HCT116 (cell line): ENCODE measurements around the gene STK36. TPM values are rescaled to one million over a fixed set of nuclear protein-coding genes. Genes with fewer than 3 reads are reported as not detected.

Experiments
- ATAC-seq: fragments of 200-7000 bp; cut with Tn5 transposase; 2 replicates; pipeline ENCODE4 v1.9.1; 2020; ENCODE audit warnings: mild to moderate bottlenecking, moderate library complexity
- BruUV-seq: library from RNA; stranded (reverse); fragments of 400-500 nt; replicated peaks from 2 replicates; lab custom pipeline; 2021; lab: Mats Ljungman, UMichigan
- CTCF ChIA-PET: fragments of 300-600 bp; sonication (Branson Sonifier 250); formaldehyde crosslinking; loops from one replicate; lab custom pipeline; 2021; ENCODE audit warnings: antibody characterized with exemption; lab: Charles Lee
- POLR2A ChIA-PET: fragments of 300-600, 350-600 bp; sonication (Branson Sonifier 250); formaldehyde crosslinking; loops from one replicate; lab custom pipeline; 2021; ENCODE audit warnings: antibody characterized with exemption; lab: Charles Lee
- RAD21 ChIA-PET, 2 experiments: fragments of 300-600 bp; sonication (Branson Sonifier 250); formaldehyde crosslinking; loops; one replicate each; lab custom pipeline; 2023; ENCODE audit warnings: low total read pairs in 2 of 2; ENCODE audit not compliant: uncharacterized antibody in 2 of 2, unreplicated experiment in 2 of 2, low non-redundant PET in 1 of 2; lab: Charles Lee
- DNase-seq: peaks from one replicate; pipeline ENCODE4 v3.0.0-alpha.2; 2010; ENCODE audit warnings: low read depth, low spot score
- H2AFZ ChIP-seq: fragments of 200-600 bp; shearing (Covaris generic), sonication (generic); 2 replicates; pipeline ENCODE4 v1.6.1; 2017; ENCODE audit warnings: low read depth, mixed run types, mixed read lengths, antibody characterized with exemption, low read length; ENCODE audit not compliant: poor library complexity, severe bottlenecking
- H3K27ac ChIP-seq: 2 replicates; pipeline ENCODE4 v1.5.1; 2012; ENCODE audit warnings: low read depth, low read length
- H3K27me3 ChIP-seq: fragments of 200-600 bp; sonication (generic); 2 replicates; pipeline ENCODE4 v1.6.1; 2016; ENCODE audit warnings: mixed run types, low read length, mixed read lengths; ENCODE audit not compliant: insufficient read depth
- H3K36me3 ChIP-seq, 2 experiments: fragments of 200-500 bp in 1 of 2; fragments of 200-600 bp in 1 of 2; sonication (Bioruptor generic) in 1 of 2; sonication (generic) in 1 of 2; 2 replicates each; pipeline versions ENCODE4 v1.5.1 to v1.6.1; 2014 to 2016; ENCODE audit warnings: low read length in 2 of 2, inconsistent platforms in 1 of 2, mixed read lengths in 1 of 2, mixed run types in 1 of 2; ENCODE audit not compliant: insufficient read depth in 2 of 2, control insufficient read depth in 1 of 2
- H3K4me1 ChIP-seq, 2 experiments: fragments of 200-600 bp in 1 of 2; sonication (generic) in 1 of 2; 2 replicates each; pipeline versions ENCODE4 v1.5.1 to v1.6.1; 2012 to 2017; ENCODE audit warnings: low read length in 2 of 2, inconsistent platforms in 1 of 2, mild to moderate bottlenecking in 1 of 2, mixed read lengths in 1 of 2, mixed run types in 1 of 2, moderate library complexity in 1 of 2; ENCODE audit not compliant: insufficient read depth in 2 of 2, control insufficient read depth in 1 of 2
- H3K4me2 ChIP-seq: fragments of 200-600 bp; sonication (generic); 2 replicates; pipeline ENCODE4 v1.6.1; 2017; ENCODE audit warnings: mixed run types, low read length, mixed read lengths
- H3K4me3 ChIP-seq, 2 experiments: fragments of 200-600 bp in 1 of 2; sonication (generic) in 1 of 2; replicated peaks in 1 of 2; 2 replicates each; pipeline ENCODE4 v1.5.1; 2011 to 2016; ENCODE audit warnings: low read length in 2 of 2, control low read depth in 1 of 2, low read depth in 1 of 2, mild to moderate bottlenecking in 1 of 2, mixed read lengths in 1 of 2, mixed run types in 1 of 2
- H3K79me2 ChIP-seq: fragments of 200-600 bp; sonication (generic); 2 replicates; pipeline ENCODE4 v1.6.1; 2017; ENCODE audit warnings: mild to moderate bottlenecking, mixed run types, low read length, moderate library complexity, mixed read lengths; ENCODE audit not compliant: insufficient read depth
- H3K9ac ChIP-seq: fragments of 200-600 bp; sonication (generic); 2 replicates; pipeline ENCODE4 v1.6.1; 2016; ENCODE audit warnings: low read length, mixed read lengths
- H3K9me2 ChIP-seq: fragments of 200-600 bp; sonication (generic), shearing (Covaris generic); 2 replicates; pipeline ENCODE4 v1.6.1; 2017; ENCODE audit warnings: mixed run types, mild to moderate bottlenecking, moderate library complexity; ENCODE audit not compliant: insufficient read depth
- H3K9me3 ChIP-seq, 2 experiments: fragments of 200-500 bp in 1 of 2; fragments of 200-600 bp in 1 of 2; sonication (Bioruptor generic) in 1 of 2; sonication (generic) in 1 of 2; 2 replicates each; pipeline ENCODE4 v1.6.1; 2014 to 2017; ENCODE audit warnings: low read length in 2 of 2, mixed read lengths in 2 of 2, inconsistent platforms in 1 of 2, low read depth in 1 of 2, mild to moderate bottlenecking in 1 of 2, mixed run types in 1 of 2, moderate library complexity in 1 of 2; ENCODE audit not compliant: control insufficient read depth in 1 of 2, insufficient read depth in 1 of 2
- H4K20me1 ChIP-seq: fragments of 200-600 bp; sonication (generic), shearing (Covaris generic); 2 replicates; pipeline ENCODE4 v1.6.1; 2017; ENCODE audit warnings: mixed run types, mild to moderate bottlenecking, moderate library complexity; ENCODE audit not compliant: insufficient read depth
- ELF1 ChIP-seq: IDR thresholded peaks from 2 replicates; pipeline ENCODE4 v1.6.1; 2012; ENCODE audit warnings: low read depth, borderline replicate concordance
- RAD21 ChIP-seq: IDR thresholded peaks from 2 replicates; pipeline ENCODE4 v1.6.1; 2012; ENCODE audit warnings: low read depth, mild to moderate bottlenecking
- SRF ChIP-seq: IDR thresholded peaks from 2 replicates; pipeline ENCODE4 v1.6.1; 2012; ENCODE audit warnings: low read depth
- ZFX ChIP-seq: fragments of 450-650 bp; IDR thresholded peaks from 2 replicates; pipeline ENCODE4 v1.6.1; 2017
- ZNF274 ChIP-seq: fragments of 200-500 bp; sonication (Bioruptor generic); IDR thresholded peaks from 2 replicates; pipeline ENCODE4 v1.6.1; 2014; ENCODE audit warnings: mild to moderate bottlenecking, low read depth, low read length, inconsistent platforms
- intact Hi-C: fragments of 100-400 bp; cut with micrococcal nuclease; formaldehyde crosslinking; loops from 2 replicates; pipeline ENCODE4 v1.10.0; 2022
- total RNA-seq: library from RNA; stranded (reverse); gene quantifications from one replicate; pipeline ENCODE4 v1.2.1, GENCODE V29; 2021; ENCODE audit not compliant: unreplicated experiment
- TF ChIP-seq, protein P1 (sequence below), 3 experiments: fragments of 200-600 bp in 1 of 3; sonication (generic) in 1 of 3; IDR thresholded peaks in 2 of 3; conservative IDR thresholded peaks in 1 of 3; 2 replicates each; pipeline ENCODE4 v1.5.1; 2012 to 2017; ENCODE audit warnings: low read depth in 2 of 3, low read length in 2 of 3, antibody characterized with exemption in 1 of 3, borderline replicate concordance in 1 of 3, control low read depth in 1 of 3, mild to moderate bottlenecking in 1 of 3, mixed read lengths in 1 of 3, mixed run types in 1 of 3, moderate library complexity in 1 of 3; ENCODE audit not compliant: insufficient read depth in 1 of 3
- TF ChIP-seq, protein P2 (sequence below): IDR thresholded peaks from 2 replicates; pipeline ENCODE4 v1.6.1; 2011; ENCODE audit warnings: mild to moderate bottlenecking, low read length, moderate library complexity; ENCODE audit not compliant: insufficient replicate concordance; ENCODE audit errors: extremely low read depth

STK36 gene
- total RNA-seq, 1 experiment from 2014 or later = 45.5 TPM

DNA sequence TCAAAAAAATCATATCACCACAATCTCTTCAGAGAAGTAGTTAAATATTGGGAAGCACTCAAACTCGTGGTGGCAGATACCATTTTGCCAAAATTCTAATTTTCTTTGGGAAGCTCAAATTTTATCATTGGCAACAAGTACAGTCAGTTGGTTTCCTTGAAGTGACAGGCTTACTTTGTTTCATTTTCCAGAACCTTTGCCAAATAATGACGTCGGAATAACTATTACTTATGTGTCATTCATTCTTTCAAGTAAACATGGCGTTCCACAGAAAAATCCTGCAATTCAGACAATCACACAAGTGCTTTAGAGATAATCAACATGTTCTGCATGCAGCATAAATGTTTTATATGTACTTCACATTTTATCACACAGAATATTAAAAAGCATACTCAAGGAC lies 44.2 kb downstream of the STK36 start:
- H3K79me2 ChIP-seq = peaks cover 97% of the 10 kb centered on the region
- H3K4me1 ChIP-seq = peaks cover 6 to 22% of the 10 kb centered on the region in 2 experiments; a peak in 3 of 4 replicates
- TF ChIP-seq ZFX (no peak), ZNF274 (no peak), ELF1 (no peak), RAD21 (no peak), SRF (no peak)
- TF ChIP-seq, protein P1, sequence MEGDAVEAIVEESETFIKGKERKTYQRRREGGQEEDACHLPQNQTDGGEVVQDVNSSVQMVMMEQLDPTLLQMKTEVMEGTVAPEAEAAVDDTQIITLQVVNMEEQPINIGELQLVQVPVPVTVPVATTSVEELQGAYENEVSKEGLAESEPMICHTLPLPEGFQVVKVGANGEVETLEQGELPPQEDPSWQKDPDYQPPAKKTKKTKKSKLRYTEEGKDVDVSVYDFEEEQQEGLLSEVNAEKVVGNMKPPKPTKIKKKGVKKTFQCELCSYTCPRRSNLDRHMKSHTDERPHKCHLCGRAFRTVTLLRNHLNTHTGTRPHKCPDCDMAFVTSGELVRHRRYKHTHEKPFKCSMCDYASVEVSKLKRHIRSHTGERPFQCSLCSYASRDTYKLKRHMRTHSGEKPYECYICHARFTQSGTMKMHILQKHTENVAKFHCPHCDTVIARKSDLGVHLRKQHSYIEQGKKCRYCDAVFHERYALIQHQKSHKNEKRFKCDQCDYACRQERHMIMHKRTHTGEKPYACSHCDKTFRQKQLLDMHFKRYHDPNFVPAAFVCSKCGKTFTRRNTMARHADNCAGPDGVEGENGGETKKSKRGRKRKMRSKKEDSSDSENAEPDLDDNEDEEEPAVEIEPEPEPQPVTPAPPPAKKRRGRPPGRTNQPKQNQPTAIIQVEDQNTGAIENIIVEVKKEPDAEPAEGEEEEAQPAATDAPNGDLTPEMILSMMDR (IDR thresholded peaks at IDR 0.05 in 2 of 3, conservative IDR thresholded peaks at IDR 0.05 in 1 of 3; ENCODE audit: borderline replicate concordance in 1 of 3, insufficient read depth in 1 of 3, low read depth in 2 of 3, low read length in 2 of 3) = no peak
- TF ChIP-seq, protein P2, sequence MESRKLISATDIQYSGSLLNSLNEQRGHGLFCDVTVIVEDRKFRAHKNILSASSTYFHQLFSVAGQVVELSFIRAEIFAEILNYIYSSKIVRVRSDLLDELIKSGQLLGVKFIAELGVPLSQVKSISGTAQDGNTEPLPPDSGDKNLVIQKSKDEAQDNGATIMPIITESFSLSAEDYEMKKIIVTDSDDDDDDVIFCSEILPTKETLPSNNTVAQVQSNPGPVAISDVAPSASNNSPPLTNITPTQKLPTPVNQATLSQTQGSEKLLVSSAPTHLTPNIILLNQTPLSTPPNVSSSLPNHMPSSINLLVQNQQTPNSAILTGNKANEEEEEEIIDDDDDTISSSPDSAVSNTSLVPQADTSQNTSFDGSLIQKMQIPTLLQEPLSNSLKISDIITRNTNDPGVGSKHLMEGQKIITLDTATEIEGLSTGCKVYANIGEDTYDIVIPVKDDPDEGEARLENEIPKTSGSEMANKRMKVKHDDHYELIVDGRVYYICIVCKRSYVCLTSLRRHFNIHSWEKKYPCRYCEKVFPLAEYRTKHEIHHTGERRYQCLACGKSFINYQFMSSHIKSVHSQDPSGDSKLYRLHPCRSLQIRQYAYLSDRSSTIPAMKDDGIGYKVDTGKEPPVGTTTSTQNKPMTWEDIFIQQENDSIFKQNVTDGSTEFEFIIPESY = no peak
- no peak overlapping the region for H3K4me2 ChIP-seq
- DNase-seq (no peak), ATAC-seq (no peak)
- no TSS peak for BruUV-seq
- ChIA-PET RAD21 (no interaction called here), POLR2A (no interaction called here), CTCF (no interaction called here)
- intact Hi-C loops = no loop called here
- no peaks in the 10 kb centered on the region for H3K9me2 ChIP-seq
- no peak overlapping the region for H3K9ac ChIP-seq
- no peaks in the 10 kb centered on the region for H3K27me3 ChIP-seq
- no peak overlapping the region for H3K4me3 ChIP-seq
- H3K27ac ChIP-seq = no peak overlapping the region
- H3K9me3 ChIP-seq = no peaks in the 10 kb centered on the region
- H2AFZ ChIP-seq = no peak overlapping the region
- peaks cover 10% of the 10 kb centered on the region; the same call in 1 of the 2 replicates for H4K20me1 ChIP-seq
- peaks cover 4 to 5% of the 10 kb centered on the region in 2 experiments; a peak in 1 of 4 replicates for H3K36me3 ChIP-seq
